M059J (cell line): ENCODE data around the gene NOL9. TPM values are rescaled to one million over a fixed set of nuclear protein-coding genes. Genes with fewer than 3 reads are reported as not detected.
A peak's percentile ranks its signal among the peaks of the same experiment; 100 is the strongest.

Experiments used
- DNase-seq: peaks from one replicate; pipeline ENCODE4 v3.0.0-alpha.2; 2012; ENCODE audit warnings: low read depth
- total RNA-seq: library from RNA; depleted of rRNA; stranded (reverse); fragments of >200 nt; shearing (Covaris generic); gene quantifications from 2 replicates; pipeline ENCODE4 v1.2.3, GENCODE V29; 2014

The NOL9 gene
- total RNA-seq, 1 experiment from 2014 or later, result 25.5 TPM

GRCh38 chr1:6572653-6573383, 18.5 kb upstream of the NOL9 start:
- DNase-seq, result no peak

- DNase-seq, result no peak
Measured at GRCh38 chr1:6570987-6571386, 16.7 kb upstream of the NOL9 start.

- DNase-seq, result no peak
Measured at GRCh38 chr1:6570100-6570499, 15.8 kb upstream of the NOL9 start.

- DNase-seq, result no peak
Measured at GRCh38 chr1:6569033-6569432, 14.7 kb upstream of the NOL9 start.

- no peak for DNase-seq
Measured at GRCh38 chr1:6560267-6560666, 6.0 kb upstream of the NOL9 start.

- DNase-seq, result peak; percentile 76
Measured at GRCh38 chr1:6559161-6559560, 4.8 kb upstream of the NOL9 start.

GRCh38 chr1:6557597-6557996, 3.3 kb upstream of the NOL9 start:
- no peak for DNase-seq

- DNase-seq, result peak; percentile 29
Measured at GRCh38 chr1:6554907-6555778, 830 bp upstream of the NOL9 start, which contains the start of gene TAS1R1. Gene TAS1R1, plus strand, starts transcription at chr1:6555307. Its CDS starts 67 bp downstream, at chr1:6555374.

- peak; percentile 34 for DNase-seq
Measured at GRCh38 chr1:6547301-6547700, 7.0 kb downstream of the NOL9 start.

GRCh38 chr1:6546326-6546725, 8.0 kb downstream of the NOL9 start:
- no peak for DNase-seq

GRCh38 chr1:6545276-6546112, 8.8 kb downstream of the NOL9 start:
- DNase-seq, result no peak

GRCh38 chr1:6544831-6545230, 9.5 kb downstream of the NOL9 start:
- peak; percentile 56 for DNase-seq

- peak; percentile 61 for DNase-seq
Measured at GRCh38 chr1:6538956-6539355, 15.4 kb downstream of the NOL9 start.

GRCh38 chr1:6536291-6536690, 18.0 kb downstream of the NOL9 start:
- DNase-seq, result no peak

- DNase-seq, result no peak
Measured at GRCh38 chr1:6535214-6535613, 19.1 kb downstream of the NOL9 start.

- DNase-seq, result no peak
Measured at GRCh38 chr1:6534248-6534822, 20.0 kb downstream of the NOL9 start.

GRCh38 chr1:6531996-6532395, 22.3 kb downstream of the NOL9 start:
- no peak for DNase-seq

- DNase-seq, result no peak
Measured at GRCh38 chr1:6530504-6531160, 23.7 kb downstream of the NOL9 start.

- no peak for DNase-seq
Measured at GRCh38 chr1:6528492-6528891, 25.8 kb downstream of the NOL9 start.

- no peak for DNase-seq
Measured at GRCh38 chr1:6526316-6526715, 28.0 kb downstream of the NOL9 start.

GRCh38 chr1:6523566-6523965, 30.7 kb downstream of the NOL9 start:
- DNase-seq, result peak; percentile 60
